ENCODE data around the gene FHAD1. TPM values are rescaled to one million over a fixed set of nuclear protein-coding genes. Genes with fewer than 3 reads are reported as not detected.

FHAD1 gene
- total and polyA plus RNA-seq, 9 of the 15 experiments (the other 6 are each of a cell fraction or from before 2014, with no cell fraction given): 0.32 to 2.1 (median 1.5) TPM; not detected in 1

DNA sequence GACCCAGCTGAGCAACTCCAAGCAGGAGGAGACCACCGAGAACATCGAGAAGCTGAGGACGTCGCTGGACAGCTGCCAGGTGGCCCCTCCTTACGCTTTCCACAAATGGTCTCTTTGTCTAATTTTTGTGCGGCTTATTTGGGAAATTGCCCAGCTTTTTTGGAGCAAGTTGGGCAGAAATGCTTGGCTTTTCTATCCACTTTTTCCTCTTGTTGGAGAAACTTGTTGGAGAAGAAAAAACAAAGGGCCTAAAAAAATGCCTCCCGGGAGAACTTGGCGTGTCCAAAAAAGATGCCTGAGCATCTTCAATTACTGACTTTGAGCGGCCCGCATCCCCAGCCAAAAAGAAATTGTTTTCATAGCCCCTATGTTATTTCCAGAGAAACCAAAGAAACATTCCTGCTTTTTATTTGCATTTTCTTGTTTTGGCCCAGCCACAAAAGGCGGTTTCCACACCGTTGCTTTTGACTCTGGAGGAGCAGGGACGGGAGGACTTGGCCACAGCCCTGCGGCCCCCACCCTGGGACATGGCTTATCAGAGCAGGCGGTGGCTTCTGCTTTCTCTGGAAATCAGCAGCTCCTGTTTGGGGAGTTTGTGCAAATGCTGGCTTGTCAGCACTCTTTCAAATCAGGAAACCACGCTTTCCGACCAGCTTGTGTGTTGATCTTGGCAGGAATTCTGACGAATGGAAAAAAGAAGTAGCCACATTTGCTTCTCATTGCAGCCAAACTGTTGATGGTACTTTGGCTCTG lies 81.5 kb downstream of the FHAD1 start (continued):
- TF ChIP-seq, protein P1, sequence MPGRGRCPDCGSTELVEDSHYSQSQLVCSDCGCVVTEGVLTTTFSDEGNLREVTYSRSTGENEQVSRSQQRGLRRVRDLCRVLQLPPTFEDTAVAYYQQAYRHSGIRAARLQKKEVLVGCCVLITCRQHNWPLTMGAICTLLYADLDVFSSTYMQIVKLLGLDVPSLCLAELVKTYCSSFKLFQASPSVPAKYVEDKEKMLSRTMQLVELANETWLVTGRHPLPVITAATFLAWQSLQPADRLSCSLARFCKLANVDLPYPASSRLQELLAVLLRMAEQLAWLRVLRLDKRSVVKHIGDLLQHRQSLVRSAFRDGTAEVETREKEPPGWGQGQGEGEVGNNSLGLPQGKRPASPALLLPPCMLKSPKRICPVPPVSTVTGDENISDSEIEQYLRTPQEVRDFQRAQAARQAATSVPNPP (IDR thresholded peaks at IDR 0.05; ENCODE audit: borderline replicate concordance, insufficient read depth, insufficient read length): no peak
- TF ChIP-seq PRPF4 (IDR thresholded peaks at IDR 0.05; ENCODE audit: insufficient read depth, low read depth, low read length, poor library complexity, severe bottlenecking): no peak
- TF ChIP-seq ZFP36 (IDR thresholded peaks at IDR 0.05; ENCODE audit: low read depth, low read length, partially characterized antibody): no peak
- no peak for TF ChIP-seq TAL1 (IDR thresholded peaks at IDR 0.05)
- TF ChIP-seq, protein P2, sequence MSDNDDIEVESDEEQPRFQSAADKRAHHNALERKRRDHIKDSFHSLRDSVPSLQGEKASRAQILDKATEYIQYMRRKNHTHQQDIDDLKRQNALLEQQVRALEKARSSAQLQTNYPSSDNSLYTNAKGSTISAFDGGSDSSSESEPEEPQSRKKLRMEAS (CRISPR knock-in tag; IDR thresholded peaks at IDR 0.05): peak; percentile 35; the same call in 1 of the 2 replicates
- no peak for TF ChIP-seq FOXP1 (CRISPR knock-in tag; IDR thresholded peaks at IDR 0.05)
- TF ChIP-seq POLR3G (IDR thresholded peaks at IDR 0.05; ENCODE audit: extremely low read depth, insufficient read length, insufficient replicate concordance): no peak
- TF ChIP-seq, protein P3, sequence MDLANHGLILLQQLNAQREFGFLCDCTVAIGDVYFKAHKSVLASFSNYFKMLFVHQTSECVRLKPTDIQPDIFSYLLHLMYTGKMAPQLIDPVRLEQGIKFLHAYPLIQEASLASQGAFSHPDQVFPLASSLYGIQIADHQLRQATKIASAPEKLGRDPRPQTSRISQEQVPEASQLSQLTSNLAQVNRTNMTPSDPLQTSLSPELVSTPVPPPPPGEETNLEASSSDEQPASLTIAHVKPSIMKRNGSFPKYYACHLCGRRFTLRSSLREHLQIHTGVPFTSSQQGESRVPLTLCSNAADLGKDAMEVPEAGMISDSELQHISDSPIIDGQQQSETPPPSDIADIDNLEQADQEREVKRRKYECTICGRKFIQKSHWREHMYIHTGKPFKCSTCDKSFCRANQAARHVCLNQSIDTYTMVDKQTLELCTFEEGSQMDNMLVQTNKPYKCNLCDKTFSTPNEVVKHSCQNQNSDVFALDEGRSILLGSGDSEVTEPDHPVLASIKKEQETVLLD (IDR thresholded peaks at IDR 0.05): no peak
- no peak for TF ChIP-seq NR2C2 (CRISPR knock-in tag; IDR thresholded peaks at IDR 0.05)
- no peak for TF ChIP-seq NR2C2 (tag; IDR thresholded peaks at IDR 0.05)
- TF ChIP-seq NBN (IDR thresholded peaks at IDR 0.05; ENCODE audit: low read depth): peak; percentile 25; the same call in 1 of the 2 replicates
- TF ChIP-seq, protein P4, sequence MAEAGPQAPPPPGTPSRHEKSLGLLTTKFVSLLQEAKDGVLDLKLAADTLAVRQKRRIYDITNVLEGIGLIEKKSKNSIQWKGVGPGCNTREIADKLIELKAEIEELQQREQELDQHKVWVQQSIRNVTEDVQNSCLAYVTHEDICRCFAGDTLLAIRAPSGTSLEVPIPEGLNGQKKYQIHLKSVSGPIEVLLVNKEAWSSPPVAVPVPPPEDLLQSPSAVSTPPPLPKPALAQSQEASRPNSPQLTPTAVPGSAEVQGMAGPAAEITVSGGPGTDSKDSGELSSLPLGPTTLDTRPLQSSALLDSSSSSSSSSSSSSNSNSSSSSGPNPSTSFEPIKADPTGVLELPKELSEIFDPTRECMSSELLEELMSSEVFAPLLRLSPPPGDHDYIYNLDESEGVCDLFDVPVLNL (CRISPR knock-in tag; IDR thresholded peaks at IDR 0.05; ENCODE audit: low read depth): no peak
- no peak for TF ChIP-seq SRSF1 (IDR thresholded peaks at IDR 0.05; ENCODE audit: low read depth, low read length)

Data from K562 (cell line).